Measurements from ENCODE around the gene PPP1R12B. TPM values are rescaled to one million over a fixed set of nuclear protein-coding genes. Genes with fewer than 3 reads are reported as not detected.
A peak's percentile ranks its signal among the peaks of the same experiment; 100 is the strongest.
"Not testable (repeated sequence)": the region's sequence is repeated elsewhere in the genome, so short reads cannot be mapped to it uniquely, and the experiment has no call there.

Gene PPP1R12B
- total RNA-seq, 1 experiment from 2014 or later = 21.2 TPM

DNA sequence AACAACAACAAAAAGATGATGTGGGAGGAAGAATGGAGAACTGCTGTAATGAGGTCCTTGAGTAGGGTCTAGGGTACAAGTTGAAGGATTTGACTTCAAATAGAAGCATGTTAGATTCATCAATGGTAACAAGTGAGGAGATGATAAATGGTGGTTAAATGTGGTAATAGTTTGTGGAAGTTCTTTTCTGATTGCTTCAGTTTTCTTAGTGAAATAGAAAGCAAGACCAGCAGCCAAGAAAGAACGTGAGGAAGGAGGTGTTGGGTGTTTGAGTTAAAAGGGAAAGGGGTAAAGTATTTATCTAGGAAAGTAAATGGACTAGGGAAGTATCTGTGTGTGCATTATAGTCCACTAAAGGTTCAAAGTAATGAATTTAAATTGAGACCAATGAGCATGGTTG lies 177.6 kb downstream of the PPP1R12B start:
- not testable (repeated sequence) for H3K36me3 ChIP-seq; H3K4me1 ChIP-seq; H3K9me3 ChIP-seq (replicated peaks); H3K4me3 ChIP-seq; H3K27me3 ChIP-seq; H3K27ac ChIP-seq; DNase-seq

DNA sequence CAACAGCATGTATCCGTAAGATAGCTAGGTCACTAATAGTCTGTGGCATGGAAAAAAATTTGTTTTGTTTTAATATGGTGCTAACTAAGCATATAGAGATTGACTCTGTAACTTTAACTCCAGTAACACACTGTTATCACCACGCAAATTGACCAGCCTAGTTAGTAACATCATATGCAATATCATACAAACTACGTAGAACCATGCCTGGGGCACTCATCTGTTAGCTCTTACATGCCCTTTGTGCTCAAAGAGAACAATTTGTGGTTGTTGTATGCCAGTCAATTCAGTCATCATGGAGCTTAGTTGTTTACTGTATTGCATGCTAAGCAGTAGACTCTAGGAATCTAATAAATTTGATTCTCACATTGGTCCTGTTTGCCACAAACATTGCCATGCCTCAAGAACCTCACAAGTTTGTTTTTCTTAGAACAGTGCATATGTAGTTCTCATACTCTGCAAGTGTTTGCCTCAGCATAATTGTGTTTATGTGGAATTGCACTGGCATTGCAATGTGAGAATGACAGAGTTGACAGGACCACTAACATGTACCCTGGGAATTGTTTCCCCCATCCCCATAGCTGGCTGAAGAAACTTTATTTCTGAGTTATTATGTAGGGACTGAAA lies 179.7 kb downstream of the PPP1R12B start:
- H3K4me1 ChIP-seq; H3K36me3 ChIP-seq; H3K9me3 ChIP-seq (replicated peaks); H3K27me3 ChIP-seq; H3K27ac ChIP-seq; H3K4me3 ChIP-seq: not testable (repeated sequence)
- DNase-seq = peak in 1 of 2 experiments; percentile 30

DNA sequence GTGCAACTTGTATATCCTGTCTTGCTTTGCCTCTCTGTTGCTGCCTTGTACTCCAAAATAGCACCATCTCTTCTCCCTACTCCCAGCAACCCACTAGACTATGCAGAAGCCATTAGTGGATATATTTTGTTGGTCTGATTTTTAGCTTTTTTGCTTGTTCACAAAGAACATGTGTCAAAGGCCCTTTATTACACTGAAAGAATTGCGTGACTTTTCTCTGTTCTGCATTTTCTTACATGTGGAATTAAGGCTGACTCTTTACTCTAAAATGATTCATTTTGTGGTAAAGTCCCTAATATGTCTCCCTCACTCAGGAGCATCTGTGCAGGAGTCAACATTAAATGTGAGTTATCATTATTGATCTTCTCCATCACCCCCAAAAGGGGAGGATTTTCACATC lies 182.2 kb downstream of the PPP1R12B start:
- not testable (repeated sequence) for H3K4me3 ChIP-seq; DNase-seq; H3K36me3 ChIP-seq; H3K4me1 ChIP-seq; H3K9me3 ChIP-seq (replicated peaks); H3K27ac ChIP-seq; H3K27me3 ChIP-seq

DNA sequence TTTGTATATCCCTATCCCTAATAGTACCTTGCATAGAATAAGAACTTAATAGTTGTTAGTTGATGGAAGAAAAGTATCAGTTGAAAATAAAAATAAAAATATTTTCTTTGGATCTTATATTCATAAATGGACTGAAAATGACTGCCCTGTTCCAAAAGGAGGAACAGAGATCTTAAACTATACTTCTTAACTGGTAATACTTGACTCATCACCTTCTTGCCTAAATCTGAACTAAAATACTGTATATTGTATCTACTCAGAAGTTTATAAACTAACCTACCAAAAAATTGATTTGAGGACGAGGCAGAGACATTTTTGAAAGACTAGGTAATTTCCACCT lies 182.9 kb downstream of the PPP1R12B start:
- H3K27me3 ChIP-seq = no peaks in the 10 kb centered on the region
- no peaks in the 10 kb centered on the region for H3K36me3 ChIP-seq

DNA sequence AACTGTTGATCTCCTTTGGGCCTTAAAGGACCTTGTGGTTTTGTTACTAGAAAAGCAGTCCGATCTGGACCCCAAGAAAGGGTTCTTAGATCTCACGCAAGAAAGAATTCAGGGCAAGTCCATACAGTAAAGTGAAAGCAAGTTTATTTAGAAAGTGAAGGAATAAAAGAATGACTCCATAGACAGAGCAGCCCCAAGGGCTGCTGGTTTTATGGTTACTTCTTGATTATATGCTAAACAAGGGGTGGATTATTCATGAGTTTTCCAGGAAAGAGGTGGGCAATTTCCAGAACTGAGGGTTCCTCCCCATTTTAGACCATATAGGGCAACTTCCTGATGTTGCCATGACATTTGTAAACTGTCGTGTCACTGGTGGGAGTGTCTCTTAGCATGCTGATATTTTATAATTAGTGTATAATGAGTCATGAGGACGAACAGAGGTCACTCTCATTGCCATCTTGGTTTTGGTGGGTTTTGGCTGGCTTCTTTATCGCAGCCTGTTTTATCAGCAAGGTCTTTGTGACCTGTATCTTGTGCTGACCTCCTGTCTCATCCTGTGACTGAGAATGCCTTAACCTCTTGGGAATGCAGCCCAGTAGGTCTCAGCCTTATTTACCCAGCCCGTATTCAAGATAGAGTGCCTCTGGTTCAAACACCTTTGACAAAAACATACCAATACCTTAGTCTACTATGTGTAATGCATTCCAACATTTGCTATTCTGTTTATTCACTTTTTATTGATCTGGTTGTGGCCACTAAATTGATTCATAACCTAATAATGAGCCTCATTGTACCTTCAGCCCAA lies 183.5 kb downstream of the PPP1R12B start:
- H3K27ac ChIP-seq; DNase-seq; H3K9me3 ChIP-seq (replicated peaks); H3K4me3 ChIP-seq; H3K36me3 ChIP-seq; H3K27me3 ChIP-seq; H3K4me1 ChIP-seq: not testable (repeated sequence)

More for the DNA sequence above, 182.9 kb downstream of the PPP1R12B start:
- Histone ChIP-seq H3K27ac (no peak overlapping the region), H3K4me1 (no peaks in the 10 kb centered on the region), H3K4me3 (no peak overlapping the region), H3K9me3 (replicated peaks) (no peaks in the 10 kb centered on the region)
- DNase-seq = no peak

DNA sequence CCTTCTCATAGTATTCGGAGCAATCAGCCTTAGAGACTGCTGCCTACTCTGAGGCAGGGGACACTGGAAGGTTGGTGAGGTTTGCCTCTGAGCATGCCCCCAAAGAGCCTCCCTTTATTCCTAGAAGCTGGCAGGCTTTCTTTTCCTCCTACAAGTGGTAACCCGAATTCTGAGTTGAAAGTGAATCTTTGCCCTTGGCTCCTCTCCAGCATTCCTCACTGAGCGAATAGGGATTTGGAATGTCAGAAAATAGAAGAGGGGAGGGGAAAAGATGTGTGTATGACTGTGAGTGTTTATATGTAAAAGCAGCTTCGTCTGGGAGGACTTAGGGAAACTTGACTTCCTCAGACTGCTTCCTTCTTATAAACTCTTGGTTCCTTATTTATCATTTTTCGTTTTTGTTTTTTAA lies 190.7 kb downstream of the PPP1R12B start:
- H3K4me1 ChIP-seq = peaks cover 15% of the 10 kb centered on the region
- peak overlapping the region; percentile 3; the same call in 1 of the 2 replicates for H3K27ac ChIP-seq
- peak; percentile 70 to 77 for DNase-seq
- not testable (repeated sequence) for H3K27me3 ChIP-seq; H3K36me3 ChIP-seq; H3K9me3 ChIP-seq (replicated peaks)
- H3K4me3 ChIP-seq = peak overlapping the region; percentile 39

DNA sequence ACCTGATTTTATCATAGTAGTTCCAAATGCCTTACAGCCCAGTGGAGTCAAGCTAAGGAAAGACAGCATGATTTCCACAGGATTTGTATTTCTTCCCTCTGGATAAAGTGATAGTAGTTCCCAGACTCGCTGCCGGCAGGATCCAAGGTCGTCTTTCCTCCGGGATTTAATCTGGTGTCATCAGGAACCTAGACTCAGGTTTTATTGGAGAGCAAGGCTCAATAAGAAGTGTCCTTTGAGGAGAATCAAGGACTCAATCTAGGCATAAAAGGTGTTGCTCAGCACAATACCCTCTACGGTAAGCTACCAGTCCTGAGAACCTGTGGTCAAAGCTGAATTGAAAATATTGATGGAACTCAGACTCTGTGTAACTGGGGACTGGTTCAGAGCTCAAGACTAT lies 191.1 kb downstream of the PPP1R12B start:
- H3K27ac ChIP-seq = peak overlapping the region; percentile 3; the same call in 1 of the 2 replicates
- DNase-seq = peak in 1 of 2 experiments; percentile 25
- peak overlapping the region; percentile 39 for H3K4me3 ChIP-seq
- H3K36me3 ChIP-seq; H3K27me3 ChIP-seq; H3K9me3 ChIP-seq (replicated peaks): not testable (repeated sequence)
- peaks cover 15% of the 10 kb centered on the region for H3K4me1 ChIP-seq

DNA sequence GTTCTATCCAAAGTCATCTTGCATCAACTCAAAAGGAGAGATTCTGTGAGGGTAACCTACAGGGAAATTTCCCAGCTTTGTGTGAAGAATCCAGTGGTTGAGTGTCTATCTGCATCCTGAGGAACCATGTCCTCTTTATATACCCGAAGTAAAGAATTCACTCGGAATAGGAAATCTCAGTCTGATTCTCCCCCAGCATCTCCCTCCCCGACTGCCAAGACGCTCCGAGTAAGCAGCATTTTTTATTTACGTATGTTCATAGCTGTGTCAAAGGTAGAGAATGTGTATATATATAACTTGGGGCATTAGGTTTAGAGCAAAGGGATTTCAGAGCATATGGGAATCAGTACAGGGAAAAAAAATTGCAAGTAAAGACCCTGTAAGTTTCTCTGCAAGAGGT lies 191.5 kb downstream of the PPP1R12B start:
- no peak for DNase-seq
- Histone ChIP-seq H3K27me3 (no peaks in the 10 kb centered on the region), H3K4me1 (peaks cover 15% of the 10 kb centered on the region), H3K36me3 (no peaks in the 10 kb centered on the region), H3K9me3 (replicated peaks) (no peaks in the 10 kb centered on the region), H3K4me3 (no peak overlapping the region; the same call in 1 of the 2 replicates), H3K27ac (no peak overlapping the region; the same call in 1 of the 2 replicates)

DNA sequence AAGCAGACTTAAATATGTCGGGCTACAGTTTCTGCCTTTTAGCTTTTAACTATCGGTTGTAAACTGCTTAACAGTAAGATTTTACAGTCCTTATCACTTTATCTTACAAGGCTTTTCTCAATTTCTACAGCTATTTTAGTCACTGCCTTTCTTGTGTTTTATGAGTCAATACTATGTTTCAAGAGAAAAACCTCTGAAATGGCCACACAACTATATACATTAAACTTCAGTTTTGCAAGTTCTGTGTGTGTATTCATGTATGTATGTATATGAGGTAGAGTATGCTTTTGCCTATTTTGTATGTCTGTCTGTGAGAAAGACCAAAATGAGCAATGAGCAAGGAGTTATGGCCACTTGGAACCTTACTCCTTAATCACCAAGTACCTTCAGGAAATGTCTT lies 191.9 kb downstream of the PPP1R12B start:
- DNase-seq = no peak
- Histone ChIP-seq H3K36me3 (no peaks in the 10 kb centered on the region), H3K27ac (no peak overlapping the region), H3K4me3 (no peak overlapping the region), H3K4me1 (peaks cover 15% of the 10 kb centered on the region), H3K27me3 (no peaks in the 10 kb centered on the region), H3K9me3 (replicated peaks) (no peaks in the 10 kb centered on the region)

DNA sequence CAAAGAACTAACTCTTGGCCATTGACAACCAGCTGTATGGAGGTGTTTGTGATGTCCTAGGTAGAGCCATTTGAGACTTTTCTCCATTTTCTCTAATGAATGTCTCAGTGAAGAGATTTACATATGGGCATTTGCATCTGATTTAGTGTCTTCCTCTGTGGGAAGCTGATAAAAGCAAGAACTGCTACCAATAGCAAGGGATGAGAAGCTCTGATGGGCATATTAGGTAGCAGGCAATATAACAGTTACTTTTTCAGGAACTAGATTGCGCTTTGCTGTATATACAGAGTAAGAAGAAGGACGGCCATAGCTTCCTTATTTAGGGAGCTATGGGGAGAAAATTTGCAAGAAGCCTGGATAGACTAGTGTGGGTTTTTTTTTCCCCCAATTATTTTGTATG lies 192.4 kb downstream of the PPP1R12B start:
- DNase-seq; H3K9me3 ChIP-seq (replicated peaks); H3K27ac ChIP-seq; H3K27me3 ChIP-seq; H3K36me3 ChIP-seq; H3K4me3 ChIP-seq: not testable (repeated sequence)
- peaks cover 15% of the 10 kb centered on the region for H3K4me1 ChIP-seq

DNA sequence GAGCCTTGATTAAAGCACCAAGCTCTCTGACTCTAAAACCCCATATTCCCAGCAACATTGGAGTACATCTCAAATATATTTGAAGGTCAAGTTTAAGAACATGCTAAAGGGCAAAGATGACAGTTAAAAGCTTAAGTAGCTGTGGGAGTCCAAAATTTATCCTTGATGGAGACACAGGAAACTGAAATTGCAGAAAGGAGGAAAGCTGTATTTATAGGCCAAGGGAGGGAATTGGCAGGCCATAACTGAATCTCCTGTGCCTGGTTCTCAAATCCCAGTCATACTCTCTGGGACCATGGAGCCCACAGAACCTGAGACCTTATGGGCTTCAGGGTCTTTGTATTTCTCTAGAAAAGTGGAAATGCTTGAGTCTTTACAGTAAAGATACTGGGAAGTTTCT lies 193.9 kb downstream of the PPP1R12B start:
- not testable (repeated sequence) for H3K4me3 ChIP-seq; H3K36me3 ChIP-seq; H3K27ac ChIP-seq; H3K9me3 ChIP-seq (replicated peaks); DNase-seq; H3K27me3 ChIP-seq
- H3K4me1 ChIP-seq = peaks cover 29% of the 10 kb centered on the region

DNA sequence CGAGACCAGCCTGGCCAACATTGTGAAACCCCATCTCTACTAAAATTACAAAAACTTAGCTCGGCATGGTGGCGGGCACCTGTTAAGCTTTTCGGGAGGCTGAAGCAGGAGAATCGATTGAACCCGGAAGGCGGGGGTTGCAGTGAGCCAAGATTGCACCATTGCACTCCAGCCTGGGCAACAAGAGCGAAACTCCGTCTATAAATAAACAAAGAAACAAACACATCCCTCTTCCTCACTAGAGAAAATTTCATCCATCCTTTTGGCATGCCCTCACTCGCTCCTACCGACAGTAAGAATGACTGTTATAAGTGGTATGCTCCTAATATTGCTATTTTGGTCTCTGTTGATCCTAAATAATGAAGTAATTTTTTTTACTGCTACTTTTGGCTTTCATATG lies 195.0 kb downstream of the PPP1R12B start:
- peaks cover 26% of the 10 kb centered on the region for H3K4me1 ChIP-seq
- H3K27me3 ChIP-seq; H3K9me3 ChIP-seq (replicated peaks); H3K27ac ChIP-seq; H3K36me3 ChIP-seq; H3K4me3 ChIP-seq; DNase-seq: not testable (repeated sequence)

DNA sequence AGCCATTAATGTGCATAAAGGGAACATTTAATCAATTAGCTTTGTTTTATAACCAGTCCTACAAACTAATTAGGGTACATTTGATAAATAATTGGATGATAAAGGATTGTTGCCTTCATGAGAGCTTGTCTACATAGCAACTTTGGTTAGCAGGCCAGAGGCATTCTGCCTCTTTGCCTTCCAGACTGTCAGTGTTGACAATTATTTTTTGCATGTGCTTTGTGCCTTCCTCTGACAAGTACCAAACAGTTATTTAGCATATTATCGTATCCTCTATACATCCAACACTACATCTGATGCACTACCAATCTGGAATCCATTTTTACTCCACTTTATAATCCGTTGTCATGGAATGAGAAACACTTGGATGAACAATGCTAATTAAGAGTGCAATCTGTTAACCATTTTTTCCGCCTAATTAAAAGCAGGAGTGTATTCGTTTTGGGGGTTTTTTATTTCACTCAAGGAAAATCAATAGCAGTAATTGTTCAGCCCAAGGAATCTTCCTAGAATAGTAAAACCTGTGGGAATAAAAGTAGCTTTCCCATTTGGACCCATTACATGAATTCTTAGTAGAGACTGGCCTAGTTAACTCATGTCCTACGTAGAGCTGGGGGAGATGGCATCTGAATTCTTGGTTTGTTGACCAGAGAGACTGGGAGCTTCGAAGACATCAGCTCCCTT lies 196.4 kb downstream of the PPP1R12B start:
- H3K4me1 ChIP-seq = peaks cover 14% of the 10 kb centered on the region
- H3K27me3 ChIP-seq; H3K27ac ChIP-seq; H3K9me3 ChIP-seq (replicated peaks); H3K36me3 ChIP-seq; H3K4me3 ChIP-seq; DNase-seq: not testable (repeated sequence)

DNA sequence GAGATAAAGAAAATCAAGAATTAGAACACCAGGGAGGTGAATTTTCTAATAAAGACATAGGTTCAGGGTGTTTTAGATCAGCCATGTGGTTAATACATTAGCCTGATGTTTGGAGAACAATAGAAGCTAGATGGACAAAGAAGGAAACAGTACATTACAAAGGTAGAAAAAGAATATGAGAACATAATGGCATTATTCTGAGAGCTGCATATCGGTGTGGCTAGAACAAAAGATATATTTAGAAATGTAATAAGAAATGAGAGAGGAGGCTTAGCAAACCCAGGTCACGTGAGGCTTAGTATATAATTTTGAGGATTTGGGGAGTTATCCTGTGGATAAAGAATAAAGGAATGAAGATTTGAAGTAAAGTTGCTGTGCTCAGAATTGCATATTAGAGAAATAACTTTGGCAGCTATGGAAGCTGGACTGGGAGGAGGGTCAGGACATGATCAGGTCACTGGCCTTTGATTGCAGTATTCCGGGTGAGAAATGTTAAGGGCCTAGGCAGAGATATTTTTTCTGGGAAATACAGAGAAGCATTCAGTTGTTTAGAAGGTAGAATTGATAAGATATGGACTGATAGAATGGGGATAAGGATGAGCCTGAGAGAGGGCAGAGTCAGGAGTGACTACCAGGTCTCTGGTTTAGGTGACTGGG lies 197.3 kb downstream of the PPP1R12B start:
- not testable (repeated sequence) for H3K27ac ChIP-seq; H3K4me3 ChIP-seq; H3K36me3 ChIP-seq; DNase-seq; H3K9me3 ChIP-seq (replicated peaks); H3K27me3 ChIP-seq
- peaks cover 14% of the 10 kb centered on the region for H3K4me1 ChIP-seq

DNA sequence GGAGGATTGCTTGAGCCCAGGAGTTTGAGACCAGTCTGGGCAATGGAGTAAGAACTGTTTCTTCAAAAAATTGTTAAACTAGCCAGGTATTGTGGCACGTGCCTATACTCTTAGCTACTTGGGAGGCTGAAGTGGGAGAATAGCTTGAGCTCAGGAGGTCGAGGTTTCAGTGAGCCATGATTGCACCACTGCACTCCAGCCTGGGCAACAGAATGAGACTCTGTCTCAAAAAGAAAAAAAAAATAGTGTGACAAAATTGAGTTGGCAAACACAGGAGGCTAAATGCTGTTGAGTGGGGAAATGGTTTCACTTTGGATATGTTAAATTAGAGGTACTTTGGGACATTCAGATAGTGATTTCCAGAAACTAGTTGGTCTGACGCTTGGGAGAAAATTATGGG lies 197.9 kb downstream of the PPP1R12B start:
- not testable (repeated sequence) for H3K9me3 ChIP-seq (replicated peaks); DNase-seq; H3K36me3 ChIP-seq; H3K4me3 ChIP-seq; H3K27me3 ChIP-seq
- Histone ChIP-seq H3K27ac (peak overlapping the region; percentile 35), H3K4me1 (peaks cover 14% of the 10 kb centered on the region)
